BE2C (cell line): ENCODE data around the gene GPR152.
"Not testable (repeated sequence)": the region's sequence is repeated elsewhere in the genome, so short reads cannot be mapped to it uniquely, and the experiment has no call there.

Source experiments
- DNase-seq: peaks from one replicate; pipeline ENCODE4 v3.0.0-alpha.2; 2020
- H3K27me3 ChIP-seq: fragments of 250-450 bp; sonication (Bioruptor Pico); 2 replicates; pipeline ENCODE4 v1.5.1; 2020; ENCODE audit warnings: mild to moderate bottlenecking
- H3K36me3 ChIP-seq: fragments of 250-450 bp; sonication (Bioruptor Pico); 2 replicates; pipeline ENCODE4 v1.5.1; 2020; ENCODE audit warnings: mild to moderate bottlenecking
- H3K4me1 ChIP-seq: fragments of 250-450 bp; sonication (Bioruptor Pico); 2 replicates; pipeline ENCODE4 v1.5.1; 2020
- H3K4me3 ChIP-seq: 2 replicates; pipeline ENCODE4 v1.5.1; 2011; ENCODE audit warnings: low read depth, low read length
- H3K9me3 ChIP-seq: fragments of 250-450 bp; sonication (Bioruptor Pico); 2 replicates; pipeline ENCODE4 v1.5.1; 2020
- TF ChIP-seq, protein P1 (sequence below): IDR thresholded peaks from 2 replicates; pipeline ENCODE4 v1.5.1; 2012; ENCODE audit warnings: mild to moderate bottlenecking, low read depth, low read length

The GPR152 gene

GRCh38 chr11:67429038-67429668 lies 23.4 kb downstream of the GPR152 start:
- TF ChIP-seq, protein P1, sequence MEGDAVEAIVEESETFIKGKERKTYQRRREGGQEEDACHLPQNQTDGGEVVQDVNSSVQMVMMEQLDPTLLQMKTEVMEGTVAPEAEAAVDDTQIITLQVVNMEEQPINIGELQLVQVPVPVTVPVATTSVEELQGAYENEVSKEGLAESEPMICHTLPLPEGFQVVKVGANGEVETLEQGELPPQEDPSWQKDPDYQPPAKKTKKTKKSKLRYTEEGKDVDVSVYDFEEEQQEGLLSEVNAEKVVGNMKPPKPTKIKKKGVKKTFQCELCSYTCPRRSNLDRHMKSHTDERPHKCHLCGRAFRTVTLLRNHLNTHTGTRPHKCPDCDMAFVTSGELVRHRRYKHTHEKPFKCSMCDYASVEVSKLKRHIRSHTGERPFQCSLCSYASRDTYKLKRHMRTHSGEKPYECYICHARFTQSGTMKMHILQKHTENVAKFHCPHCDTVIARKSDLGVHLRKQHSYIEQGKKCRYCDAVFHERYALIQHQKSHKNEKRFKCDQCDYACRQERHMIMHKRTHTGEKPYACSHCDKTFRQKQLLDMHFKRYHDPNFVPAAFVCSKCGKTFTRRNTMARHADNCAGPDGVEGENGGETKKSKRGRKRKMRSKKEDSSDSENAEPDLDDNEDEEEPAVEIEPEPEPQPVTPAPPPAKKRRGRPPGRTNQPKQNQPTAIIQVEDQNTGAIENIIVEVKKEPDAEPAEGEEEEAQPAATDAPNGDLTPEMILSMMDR: no peak
- Histone ChIP-seq H3K27me3 (no peaks in the 10 kb centered on the region), H3K4me3 (peak overlapping the region; percentile 99), H3K4me1 (peaks cover 4% of the 10 kb centered on the region; the same call in 1 of the 2 replicates), H3K9me3 (no peaks in the 10 kb centered on the region), H3K36me3 (peaks cover 35% of the 10 kb centered on the region)
- DNase-seq: no peak

- H3K9me3 ChIP-seq: no peaks in the 10 kb centered on the region
- H3K4me3 ChIP-seq: peak within 1 kb of the TSS; percentile 99
- H3K36me3 ChIP-seq: peaks cover 26% of the 10 kb centered on the region
- TF ChIP-seq, protein P1: no peak
- peaks cover 4% of the 10 kb centered on the region; the same call in 1 of the 2 replicates for H3K4me1 ChIP-seq
- H3K27me3 ChIP-seq: no peaks in the 10 kb centered on the region
- DNase-seq: peak; percentile 98
Measured at GRCh38 chr11:67428052-67429001, 24.2 kb downstream of the GPR152 start, which contains the start of gene RPS6KB2. RPS6KB2 (plus strand) TSS chr11:67428494; CDS start chr11:67428546, 52 bp downstream.

GRCh38 chr11:67427364-67427859 lies 25.1 kb downstream of the GPR152 start:
- H3K9me3 ChIP-seq, H3K4me1 ChIP-seq, DNase-seq, H3K27me3 ChIP-seq: not testable (repeated sequence)
- Histone ChIP-seq H3K36me3 (peaks cover 21% of the 10 kb centered on the region), H3K4me3 (peak overlapping the region; percentile 99)

DNA sequence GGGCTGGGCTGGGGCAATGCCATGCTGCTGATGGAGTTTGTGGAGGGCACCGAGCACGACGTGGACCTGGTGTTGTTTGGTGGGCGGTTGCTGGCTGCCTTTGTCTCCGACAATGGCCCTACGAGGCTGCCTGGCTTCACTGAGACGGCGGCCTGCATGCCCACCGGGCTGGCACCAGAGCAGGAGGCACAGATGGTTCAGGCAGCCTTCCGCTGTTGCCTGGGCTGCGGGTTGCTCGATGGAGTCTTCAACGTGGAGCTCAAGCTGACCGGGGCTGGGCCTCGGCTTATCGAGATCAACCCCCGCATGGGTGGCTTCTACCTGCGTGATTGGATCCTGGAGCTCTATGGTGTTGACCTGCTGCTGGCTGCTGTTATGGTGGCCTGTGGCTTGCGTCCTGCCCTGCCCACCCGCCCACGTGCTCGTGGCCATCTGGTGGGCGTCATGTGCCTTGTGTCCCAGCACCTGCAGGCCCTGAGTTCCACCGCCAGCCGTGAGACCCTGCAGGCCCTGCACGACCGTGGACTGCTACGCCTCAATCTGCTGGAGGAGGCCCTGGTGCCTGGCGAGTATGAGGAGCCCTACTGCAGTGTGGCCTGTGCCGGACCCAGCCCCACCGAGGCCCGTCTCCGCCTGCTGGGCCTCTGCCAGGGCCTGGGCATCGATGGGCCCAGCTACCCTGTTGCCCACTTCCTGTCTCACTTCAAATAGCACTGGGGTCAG lies 28.5 kb downstream of the GPR152 start:
- TF ChIP-seq, protein P1: no peak
- H3K4me1 ChIP-seq: peaks cover 5% of the 10 kb centered on the region
- no peak overlapping the region for H3K4me3 ChIP-seq
- no peak for DNase-seq
- H3K27me3 ChIP-seq: 0 out of 2 replicates have a peak, but pooled peaks cover 2% of the 10 kb centered on the region
- H3K36me3 ChIP-seq: no peaks in the 10 kb centered on the region
- no peaks in the 10 kb centered on the region for H3K9me3 ChIP-seq

- Histone ChIP-seq H3K4me1 (peaks cover 5% of the 10 kb centered on the region), H3K36me3 (no peaks in the 10 kb centered on the region), H3K4me3 (no peak overlapping the region), H3K27me3 (0 out of 2 replicates have a peak, but pooled peaks cover 2% of the 10 kb centered on the region), H3K9me3 (no peaks in the 10 kb centered on the region)
- TF ChIP-seq, protein P1: no peak
- DNase-seq: no peak
Measured at GRCh38 chr11:67423466-67423865, 29.1 kb downstream of the GPR152 start.

GRCh38 chr11:67422891-67423290 lies 29.6 kb downstream of the GPR152 start:
- H3K4me1 ChIP-seq: peaks cover 5% of the 10 kb centered on the region
- H3K27me3 ChIP-seq: 0 out of 2 replicates have a peak, but pooled peaks cover 2% of the 10 kb centered on the region
- no peak overlapping the region for H3K4me3 ChIP-seq
- no peak for DNase-seq
- H3K36me3 ChIP-seq: no peaks in the 10 kb centered on the region
- TF ChIP-seq, protein P1: no peak
- no peaks in the 10 kb centered on the region for H3K9me3 ChIP-seq
